SK-N-SH treated with all-trans-retinoic acid at 6 μM for 48 hours (cell line): ENCODE measurements around the gene RAB36.

Experiments used
- ATAC-seq: fragments of 200-7000 bp; cut with Tn5 transposase; 3 replicates; pipeline ENCODE4 v1.9.1; 2020; ENCODE audit warnings: mild to moderate bottlenecking, moderate library complexity
- ARNTL ChIP-seq: fragments of 450-650 bp; formaldehyde crosslinking; IDR thresholded peaks from 2 replicates; pipeline ENCODE4 v1.5.0; 2020; ENCODE audit warnings: low read depth, mild to moderate bottlenecking, moderate library complexity, borderline replicate concordance
- BACH2 ChIP-seq: fragments of 250-450 bp; sonication (Bioruptor Pico); IDR thresholded peaks from 2 replicates; pipeline ENCODE4 v1.9.0; 2021; ENCODE audit warnings: mild to moderate bottlenecking, borderline replicate concordance
- CREB5 ChIP-seq: fragments of 250-450 bp; sonication (Bioruptor Pico); IDR thresholded peaks from 2 replicates; pipeline ENCODE4 v1.5.1; 2020; ENCODE audit warnings: low read depth, mild to moderate bottlenecking, moderate library complexity
- CSDC2 ChIP-seq: fragments of 250-450 bp; sonication (Bioruptor Pico); IDR thresholded peaks from 2 replicates; pipeline ENCODE4 v1.5.0; 2020; ENCODE audit warnings: mild to moderate bottlenecking, moderate library complexity
- CSRNP3 ChIP-seq: fragments of 250-450 bp; sonication (Bioruptor Pico); IDR thresholded peaks from 2 replicates; pipeline ENCODE4 v1.5.1; 2021; ENCODE audit warnings: mild to moderate bottlenecking, moderate library complexity
- ESRRG ChIP-seq: fragments of 250-450 bp; sonication (Bioruptor Pico); IDR thresholded peaks from 2 replicates; pipeline ENCODE4 v1.6.1; 2021; ENCODE audit warnings: mild to moderate bottlenecking
- GLIS3 ChIP-seq: fragments of 250-450 bp; sonication (Bioruptor Pico); IDR thresholded peaks from 2 replicates; pipeline ENCODE4 v1.5.0; 2020; ENCODE audit warnings: mild to moderate bottlenecking, moderate library complexity
- ISL1 ChIP-seq: fragments of 250-450 bp; sonication (Bioruptor Pico); IDR thresholded peaks from 2 replicates; pipeline ENCODE4 v2.1.2; 2022; ENCODE audit warnings: mild to moderate bottlenecking, moderate library complexity
- OSR1 ChIP-seq: fragments of 250-450 bp; sonication (Bioruptor Pico); IDR thresholded peaks from 2 replicates; pipeline ENCODE4 v1.8.0; 2022; ENCODE audit warnings: moderate library complexity, mild to moderate bottlenecking, inconsistent platforms
- PATZ1 ChIP-seq: fragments of 250-450 bp; sonication (Bioruptor Pico); IDR thresholded peaks from 2 replicates; pipeline ENCODE4 v1.8.0; 2020; ENCODE audit warnings: mild to moderate bottlenecking, moderate library complexity, borderline replicate concordance
- PPARA ChIP-seq: fragments of 250-450 bp; sonication (Bioruptor Pico); IDR thresholded peaks from 2 replicates; pipeline ENCODE4 v1.5.0; 2020; ENCODE audit warnings: mild to moderate bottlenecking, borderline replicate concordance
- RARB ChIP-seq: fragments of 250-450 bp; sonication (Bioruptor Pico); IDR thresholded peaks from 2 replicates; pipeline ENCODE4 v1.8.0; 2021; ENCODE audit warnings: mild to moderate bottlenecking, moderate library complexity
- SNAI2 ChIP-seq: fragments of 250-450 bp; sonication (Bioruptor Pico); IDR thresholded peaks from 2 replicates; pipeline ENCODE4 v1.5.0; 2020; ENCODE audit warnings: mild to moderate bottlenecking, moderate library complexity
- TCF4 ChIP-seq: fragments of 250-450 bp; sonication (Bioruptor Pico); IDR thresholded peaks from 2 replicates; pipeline ENCODE4 v1.8.0; 2021; ENCODE audit warnings: mild to moderate bottlenecking, moderate library complexity, borderline replicate concordance
- TOX ChIP-seq: fragments of 250-450 bp; sonication (Bioruptor Pico); IDR thresholded peaks from 2 replicates; pipeline ENCODE4 v1.8.0; 2021; ENCODE audit warnings: mild to moderate bottlenecking, moderate library complexity, borderline replicate concordance
- ZC3H10 ChIP-seq: fragments of 250-450 bp; sonication (Bioruptor Pico); IDR thresholded peaks from 2 replicates; pipeline ENCODE4 v1.5.1; 2021; ENCODE audit warnings: mild to moderate bottlenecking, moderate library complexity
- ZFP30 ChIP-seq: fragments of 450-650 bp; formaldehyde crosslinking; IDR thresholded peaks from 2 replicates; pipeline ENCODE4 v1.5.0; 2022; ENCODE audit warnings: mild to moderate bottlenecking, moderate library complexity
- ZNF565 ChIP-seq: fragments of 450-650 bp; formaldehyde crosslinking; conservative IDR thresholded peaks from 2 replicates; pipeline ENCODE4 v1.5.0; 2020; ENCODE audit warnings: low read depth, mild to moderate bottlenecking, moderate library complexity
- ZNF70 ChIP-seq: fragments of 450-650 bp; formaldehyde crosslinking; IDR thresholded peaks from 2 replicates; pipeline ENCODE4 v1.5.0; 2020; ENCODE audit warnings: mild to moderate bottlenecking, moderate library complexity
- ZNF8 ChIP-seq: fragments of 450-650 bp; formaldehyde crosslinking; IDR thresholded peaks from 2 replicates; pipeline ENCODE4 v1.5.0; 2020; ENCODE audit warnings: mild to moderate bottlenecking, moderate library complexity
- TF ChIP-seq, protein P1 (sequence below): fragments of 250-450 bp; sonication (Bioruptor Pico); IDR thresholded peaks from 2 replicates; pipeline ENCODE4 v1.5.0; 2020; ENCODE audit warnings: mild to moderate bottlenecking, moderate library complexity
- TF ChIP-seq, protein P2 (sequence below): fragments of 250-450 bp; sonication (Bioruptor Pico); IDR thresholded peaks from 2 replicates; pipeline ENCODE4 v1.8.0; 2021; ENCODE audit warnings: low read depth, mild to moderate bottlenecking, moderate library complexity, borderline replicate concordance

Gene RAB36

DNA sequence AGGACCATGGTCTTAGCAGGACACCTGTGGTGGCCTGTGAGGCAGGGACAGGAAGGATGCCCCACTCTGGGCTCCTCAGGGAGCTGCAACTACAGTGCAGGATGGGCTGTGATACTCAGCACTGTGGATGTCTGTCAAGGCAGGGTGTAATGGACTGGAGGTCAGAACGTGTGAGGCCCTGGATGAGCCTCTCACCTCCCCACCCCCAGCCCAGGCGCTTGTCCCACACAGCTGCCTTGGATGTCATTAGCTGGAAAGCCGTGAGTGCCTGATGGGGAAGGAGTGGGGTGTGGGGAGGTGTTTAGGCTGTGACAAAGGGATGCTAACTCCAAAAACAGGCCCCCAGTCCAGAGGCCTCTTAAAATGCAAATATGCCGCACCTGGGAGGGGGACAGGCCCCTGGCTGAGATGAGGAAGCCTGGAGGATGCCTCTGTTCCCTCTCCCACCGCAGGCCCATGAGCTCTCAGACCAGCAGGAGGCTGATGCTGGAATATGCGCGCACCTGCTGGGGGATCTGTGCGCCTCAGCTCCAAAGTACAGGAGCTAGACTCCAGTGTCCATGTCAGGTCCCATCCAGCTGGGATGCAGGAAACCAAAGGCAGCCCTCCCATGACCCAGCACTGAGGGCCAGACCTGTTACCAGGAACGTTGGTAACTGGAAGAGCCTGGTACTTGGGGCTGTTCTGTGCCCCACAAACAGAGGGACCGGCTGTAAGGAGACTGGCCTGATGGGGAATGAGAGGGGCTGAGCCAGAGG lies 28.6 kb upstream of the RAB36 start:
- no peak for ATAC-seq
- TF ChIP-seq CREB5 (no peak), ZC3H10 (CRISPR knock-in tag) (no peak), ARNTL (no peak), ZNF8 (CRISPR knock-in tag) (no peak), CSRNP3 (CRISPR knock-in tag) (no peak), ZFP30 (no peak), ZNF565 (CRISPR knock-in tag) (no peak), BACH2 (CRISPR knock-in tag) (no peak), CSDC2 (CRISPR knock-in tag) (no peak), PATZ1 (CRISPR knock-in tag) (no peak), OSR1 (CRISPR knock-in tag) (no peak), ESRRG (CRISPR knock-in tag) (no peak), TCF4 (CRISPR knock-in tag) (no peak), TOX (CRISPR knock-in tag) (no peak), ISL1 (CRISPR knock-in tag) (no peak)
- TF ChIP-seq, protein P1, sequence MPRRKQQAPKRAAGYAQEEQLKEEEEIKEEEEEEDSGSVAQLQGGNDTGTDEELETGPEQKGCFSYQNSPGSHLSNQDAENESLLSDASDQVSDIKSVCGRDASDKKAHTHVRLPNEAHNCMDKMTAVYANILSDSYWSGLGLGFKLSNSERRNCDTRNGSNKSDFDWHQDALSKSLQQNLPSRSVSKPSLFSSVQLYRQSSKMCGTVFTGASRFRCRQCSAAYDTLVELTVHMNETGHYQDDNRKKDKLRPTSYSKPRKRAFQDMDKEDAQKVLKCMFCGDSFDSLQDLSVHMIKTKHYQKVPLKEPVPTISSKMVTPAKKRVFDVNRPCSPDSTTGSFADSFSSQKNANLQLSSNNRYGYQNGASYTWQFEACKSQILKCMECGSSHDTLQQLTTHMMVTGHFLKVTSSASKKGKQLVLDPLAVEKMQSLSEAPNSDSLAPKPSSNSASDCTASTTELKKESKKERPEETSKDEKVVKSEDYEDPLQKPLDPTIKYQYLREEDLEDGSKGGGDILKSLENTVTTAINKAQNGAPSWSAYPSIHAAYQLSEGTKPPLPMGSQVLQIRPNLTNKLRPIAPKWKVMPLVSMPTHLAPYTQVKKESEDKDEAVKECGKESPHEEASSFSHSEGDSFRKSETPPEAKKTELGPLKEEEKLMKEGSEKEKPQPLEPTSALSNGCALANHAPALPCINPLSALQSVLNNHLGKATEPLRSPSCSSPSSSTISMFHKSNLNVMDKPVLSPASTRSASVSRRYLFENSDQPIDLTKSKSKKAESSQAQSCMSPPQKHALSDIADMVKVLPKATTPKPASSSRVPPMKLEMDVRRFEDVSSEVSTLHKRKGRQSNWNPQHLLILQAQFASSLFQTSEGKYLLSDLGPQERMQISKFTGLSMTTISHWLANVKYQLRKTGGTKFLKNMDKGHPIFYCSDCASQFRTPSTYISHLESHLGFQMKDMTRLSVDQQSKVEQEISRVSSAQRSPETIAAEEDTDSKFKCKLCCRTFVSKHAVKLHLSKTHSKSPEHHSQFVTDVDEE (CRISPR knock-in tag), result no peak
- TF ChIP-seq, protein P2, sequence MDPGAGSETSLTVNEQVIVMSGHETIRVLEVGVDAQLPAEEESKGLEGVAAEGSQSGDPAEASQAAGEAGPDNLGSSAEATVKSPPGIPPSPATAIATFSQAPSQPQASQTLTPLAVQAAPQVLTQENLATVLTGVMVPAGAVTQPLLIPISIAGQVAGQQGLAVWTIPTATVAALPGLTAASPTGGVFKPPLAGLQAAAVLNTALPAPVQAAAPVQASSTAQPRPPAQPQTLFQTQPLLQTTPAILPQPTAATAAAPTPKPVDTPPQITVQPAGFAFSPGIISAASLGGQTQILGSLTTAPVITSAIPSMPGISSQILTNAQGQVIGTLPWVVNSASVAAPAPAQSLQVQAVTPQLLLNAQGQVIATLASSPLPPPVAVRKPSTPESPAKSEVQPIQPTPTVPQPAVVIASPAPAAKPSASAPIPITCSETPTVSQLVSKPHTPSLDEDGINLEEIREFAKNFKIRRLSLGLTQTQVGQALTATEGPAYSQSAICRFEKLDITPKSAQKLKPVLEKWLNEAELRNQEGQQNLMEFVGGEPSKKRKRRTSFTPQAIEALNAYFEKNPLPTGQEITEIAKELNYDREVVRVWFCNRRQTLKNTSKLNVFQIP (CRISPR knock-in tag), result no peak

DNA sequence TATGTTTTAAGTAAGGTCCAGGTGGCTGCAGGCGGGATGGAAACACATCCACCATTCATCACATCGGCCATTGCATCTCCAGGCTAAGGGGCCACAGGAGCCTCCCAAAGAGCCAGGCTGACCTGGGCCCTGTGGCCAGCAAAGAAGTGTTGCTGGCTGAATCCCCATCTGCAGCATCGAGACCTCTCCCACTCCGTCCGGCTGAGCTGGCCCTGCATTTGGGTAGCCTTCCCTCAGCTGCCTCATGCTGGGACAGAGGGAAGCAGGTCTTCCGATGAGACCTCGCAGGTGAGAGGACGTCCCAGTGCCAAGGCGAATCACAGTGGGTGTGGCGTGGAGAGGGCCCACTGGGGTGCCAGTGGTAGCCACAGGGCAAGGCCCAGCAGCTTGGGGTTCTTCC lies 28.0 kb upstream of the RAB36 start:
- no peak for TF ChIP-seq GLIS3
- TF ChIP-seq PATZ1 (CRISPR knock-in tag), result no peak
- TF ChIP-seq ESRRG (CRISPR knock-in tag), result no peak
- TF ChIP-seq CSDC2 (CRISPR knock-in tag), result no peak
- TF ChIP-seq ZFP30, result no peak
- no peak for TF ChIP-seq OSR1 (CRISPR knock-in tag)
- no peak for TF ChIP-seq SNAI2 (CRISPR knock-in tag)
- no peak for TF ChIP-seq BACH2 (CRISPR knock-in tag)
- no peak for TF ChIP-seq ZC3H10 (CRISPR knock-in tag)
- TF ChIP-seq, protein P2 (CRISPR knock-in tag), result no peak
- no peak for TF ChIP-seq PPARA (CRISPR knock-in tag)
- no peak for TF ChIP-seq ZNF70 (CRISPR knock-in tag)
- TF ChIP-seq TCF4 (CRISPR knock-in tag), result no peak
- no peak for TF ChIP-seq RARB (CRISPR knock-in tag)
- no peak for TF ChIP-seq ARNTL
- no peak for ATAC-seq
